ENCODE data around the gene NPPA. TPM values are rescaled to one million over a fixed set of nuclear protein-coding genes. Genes with fewer than 3 reads are reported as not detected.

NPPA gene
- total RNA-seq, 1 donor from 2014 or later: 8.4 TPM

GRCh38 chr1:11802973-11803885, 44.4 kb downstream of the NPPA start:
- H3K9me3 ChIP-seq: no peaks in the 10 kb centered on the region
- ATAC-seq (peak; percentile 69), DNase-seq (peak; percentile 94)
- H3K4me3 ChIP-seq: peak overlapping the region; percentile 94
- intact Hi-C loops (cut with DNase I): no loop called here
- no peak for TF ChIP-seq CTCF (IDR thresholded peaks at IDR 0.05)
- H3K4me1 ChIP-seq: peaks cover 49% of the 10 kb centered on the region
- no peaks in the 10 kb centered on the region for H3K27me3 ChIP-seq
- H3K36me3 ChIP-seq: peaks cover 32% of the 10 kb centered on the region
- H3K27ac ChIP-seq: peak overlapping the region; percentile 98

GRCh38 chr1:11802616-11802972, 45.0 kb downstream of the NPPA start:
- ATAC-seq (no peak), DNase-seq (peak; percentile 65)

GRCh38 chr1:11800756-11801433, 46.7 kb downstream of the NPPA start:
- H3K27ac ChIP-seq: no peak overlapping the region
- no peaks in the 10 kb centered on the region for H3K27me3 ChIP-seq
- peaks cover 47% of the 10 kb centered on the region for H3K36me3 ChIP-seq
- intact Hi-C loops (cut with DNase I): no loop called here
- H3K4me1 ChIP-seq: peaks cover 53% of the 10 kb centered on the region
- no peak for ATAC-seq
- no peak for TF ChIP-seq CTCF (IDR thresholded peaks at IDR 0.05)
- peak; percentile 59 for DNase-seq
- H3K9me3 ChIP-seq: no peaks in the 10 kb centered on the region
- H3K4me3 ChIP-seq: no peak overlapping the region

More at GRCh38 chr1:11802616-11802972, 45.0 kb downstream of the NPPA start:
- intact Hi-C loops (cut with DNase I): no loop called here
- Histone ChIP-seq H3K27me3 (no peaks in the 10 kb centered on the region), H3K9me3 (no peaks in the 10 kb centered on the region), H3K27ac (peak overlapping the region; percentile 69), H3K36me3 (peaks cover 39% of the 10 kb centered on the region), H3K4me3 (peak overlapping the region; percentile 94), H3K4me1 (peaks cover 50% of the 10 kb centered on the region)
- no peak for TF ChIP-seq CTCF (IDR thresholded peaks at IDR 0.05)

- Histone ChIP-seq H3K36me3 (peaks cover 52% of the 10 kb centered on the region), H3K9me3 (no peaks in the 10 kb centered on the region), H3K4me1 (peaks cover 53% of the 10 kb centered on the region), H3K27ac (no peak overlapping the region), H3K27me3 (no peaks in the 10 kb centered on the region), H3K4me3 (no peak overlapping the region)
- intact Hi-C loops (cut with DNase I): no loop called here
- TF ChIP-seq CTCF (IDR thresholded peaks at IDR 0.05): no peak
- DNase-seq (peak; percentile 38), ATAC-seq (no peak)
Measured at GRCh38 chr1:11800391-11800755, 47.2 kb downstream of the NPPA start.

- Histone ChIP-seq H3K27me3 (no peaks in the 10 kb centered on the region), H3K9me3 (no peaks in the 10 kb centered on the region), H3K4me1 (peaks cover 51% of the 10 kb centered on the region), H3K4me3 (no peak overlapping the region), H3K27ac (no peak overlapping the region), H3K36me3 (peaks cover 57% of the 10 kb centered on the region)
- no peak for TF ChIP-seq CTCF (IDR thresholded peaks at IDR 0.05)
- DNase-seq (peak; percentile 40), ATAC-seq (no peak)
- intact Hi-C loops (cut with DNase I): no loop called here
Measured at GRCh38 chr1:11799896-11800295, 47.7 kb downstream of the NPPA start.

All from upper lobe of right lung (tissue), 1 donor.